Thyroid gland (tissue), 4 donors: ENCODE results near the gene INPP4A. TPM values are rescaled to one million over a fixed set of nuclear protein-coding genes. Genes with fewer than 3 reads are reported as not detected.

Experiments used
- DNase-seq, 2 donors: peaks; one replicate each; pipeline ENCODE4 v3.0.0-alpha.2; 2019
- H3K27ac ChIP-seq, 3 donors: fragments of 200-600 bp; sonication (generic); 1 replicate in 2 of 3; 2 replicates in 1 of 3; pipeline ENCODE4 v1.5.1; 2016 to 2019; ENCODE audit warnings: mild to moderate bottlenecking in 1 of 3, moderate library complexity in 1 of 3
- H3K27me3 ChIP-seq: fragments of 200-600 bp; sonication (generic); one replicate; pipeline ENCODE4 v1.5.1; 2019
- H3K36me3 ChIP-seq, 2 donors: fragments of 200-600 bp; sonication (generic); one replicate each; pipeline ENCODE4 v1.5.1; 2016 to 2019
- H3K4me1 ChIP-seq, 2 donors: fragments of 200-600 bp; sonication (generic); one replicate each; pipeline ENCODE4 v1.5.1; 2017 to 2019
- H3K4me3 ChIP-seq, 3 donors: fragments of 200-600 bp; sonication (generic); replicated peaks in 1 of 3; 1 replicate in 2 of 3; 2 replicates in 1 of 3; pipeline ENCODE4 v1.5.1; 2016; ENCODE audit warnings: mild to moderate bottlenecking in 1 of 3
- H3K9me3 ChIP-seq: fragments of 200-600 bp; sonication (generic); one replicate; pipeline ENCODE4 v1.5.1; 2017
- CTCF ChIP-seq, 6 experiments: fragments of 200-600 bp in 3 of 6; fragments of 450-650 bp in 3 of 6; sonication (generic) in 3 of 6; IDR thresholded peaks; one replicate each; pipeline ENCODE4 v1.5.1; 2016 to 2019; ENCODE audit warnings: antibody characterized with exemption in 6 of 6, mild to moderate bottlenecking in 2 of 6, inconsistent platforms in 1 of 6, moderate library complexity in 1 of 6
- POLR2A ChIP-seq, 2 donors: fragments of 450-650 bp; IDR thresholded peaks; one replicate each; pipeline ENCODE4 v1.6.1; 2017; ENCODE audit warnings: antibody characterized with exemption in 2 of 2, mild to moderate bottlenecking in 2 of 2, moderate library complexity in 1 of 2
- WGBS, 2 donors: methylation state at CpG; one replicate each; pipeline ENCODE4 v1.1.5; 2017; 5-methylcytosine and 5-hydroxymethylcytosine counted together
- intact Hi-C: fragments of 100-400 bp; cut with DNase I; formaldehyde crosslinking; loops from one replicate; pipeline ENCODE4 v1.15.1; 2023
- total RNA-seq, 4 donors: library from RNA; depleted of rRNA; stranded (reverse); fragments of >200 nt; gene quantifications; one replicate each; pipeline ENCODE4 v1.2.3, GENCODE V29; 2016

INPP4A gene
- total RNA-seq, 4 donors from 2014 or later, result 18.9 to 24.9 (median 23.8) TPM

- H3K9me3 ChIP-seq, result no peaks in the 10 kb centered on the region
- H3K36me3 ChIP-seq, result no peaks in the 10 kb centered on the region
- no peak for TF ChIP-seq POLR2A (IDR thresholded peaks at IDR 0.05)
- no peak for TF ChIP-seq CTCF (IDR thresholded peaks at IDR 0.05)
- WGBS, 2 donors, result 76 to 87% methylated on average over 1 of the region's 1 CpG
- DNase-seq, result no peak
- H3K27ac ChIP-seq, result no peak overlapping the region
- H3K4me1 ChIP-seq, result no peaks in the 10 kb centered on the region
- no peak overlapping the region for H3K4me3 ChIP-seq
- H3K27me3 ChIP-seq, result no peaks in the 10 kb centered on the region
- intact Hi-C loops, result no loop called here
These were observed 6.2 kb upstream of the INPP4A start for GRCh38 chr2:98438190-98439133.

GRCh38 chr2:98441706-98442450 lies 2.8 kb upstream of the INPP4A start:
- WGBS, 2 donors, result 66 to 75% methylated on average over 7 of the region's 7 CpGs
- H3K27me3 ChIP-seq, result no peaks in the 10 kb centered on the region
- no peaks in the 10 kb centered on the region for H3K9me3 ChIP-seq
- H3K27ac ChIP-seq, result no peak overlapping the region
- intact Hi-C loops, result loop anchor here (10.0 kb wide), 1 partner anchor 163 kb away; the partner anchor contains the start of genes COA5 and UNC50
- TF ChIP-seq CTCF (IDR thresholded peaks at IDR 0.05), result no peak
- TF ChIP-seq POLR2A (IDR thresholded peaks at IDR 0.05), result no peak
- H3K36me3 ChIP-seq, result no peaks in the 10 kb centered on the region
- peaks cover 15 to 16% of the 10 kb centered on the region in 2 donors for H3K4me1 ChIP-seq
- DNase-seq, result no peak
- no peak overlapping the region for H3K4me3 ChIP-seq

- no peak overlapping the region for H3K27ac ChIP-seq
- no peaks in the 10 kb centered on the region for H3K9me3 ChIP-seq
- no peaks in the 10 kb centered on the region for H3K27me3 ChIP-seq
- peaks cover 16 to 19% of the 10 kb centered on the region in 2 donors for H3K4me1 ChIP-seq
- TF ChIP-seq CTCF (IDR thresholded peaks at IDR 0.05) (no peak), POLR2A (IDR thresholded peaks at IDR 0.05) (no peak)
- WGBS, 2 donors, result 74 to 81% methylated on average over 4 of the region's 4 CpGs
- intact Hi-C loops, result loop anchor here (10.0 kb wide), 1 partner anchor 162 kb away; the partner anchor contains the start of genes COA5 and UNC50
- no peak overlapping the region for H3K4me3 ChIP-seq
- H3K36me3 ChIP-seq, result no peaks in the 10 kb centered on the region
- no peak for DNase-seq
These were observed 2.2 kb upstream of the INPP4A start for GRCh38 chr2:98442488-98442887.

- Histone ChIP-seq H3K36me3 (no peaks in the 10 kb centered on the region), H3K27me3 (no peaks in the 10 kb centered on the region), H3K4me1 (peaks cover 16 to 19% of the 10 kb centered on the region in 2 donors), H3K9me3 (no peaks in the 10 kb centered on the region), H3K27ac (peak overlapping the region in 2 of 3 donors; percentile 51 to 56), H3K4me3 (peak overlapping the region in 2 of 3 donors; percentile 57 to 68)
- intact Hi-C loops, result loop anchor here (10.0 kb wide), 1 partner anchor 160 kb away; the partner anchor contains the start of genes COA5 and UNC50
- 0 to 2% methylated on average over 5 to 13 of the region's 34 CpGs for WGBS, 2 donors
- TF ChIP-seq CTCF (IDR thresholded peaks at IDR 0.05) (no peak), POLR2A (IDR thresholded peaks at IDR 0.05) (no peak)
- peak in 1 of 2 donors; percentile 28 for DNase-seq
These were observed 572 bp downstream of the INPP4A start for GRCh38 chr2:98445177-98445682.
